ENCODE measurements around the gene ZFHX3. TPM values are rescaled to one million over a fixed set of nuclear protein-coding genes. Genes with fewer than 3 reads are reported as not detected.

ZFHX3 gene
- total and polyA plus RNA-seq, 2 of the 8 experiments (the other 6 are each of a cell fraction or from before 2014, with no cell fraction given) = 0.08 to 0.99 TPM

- H3K27me3 ChIP-seq (replicated peaks in 1 of 4; ENCODE audit: control insufficient read depth in 3 of 4, extremely low read depth in 1 of 4, insufficient read depth in 3 of 4, low read length in 3 of 4) = no peaks in the 10 kb centered on the region
- no peak overlapping the region for H3K14ac ChIP-seq (ENCODE audit: insufficient read length)
- no peaks in the 10 kb centered on the region; a peak in 1 of 7 replicates for H3K4me1 ChIP-seq (replicated peaks in 1 of 4; ENCODE audit: control insufficient read depth in 3 of 4, insufficient read depth in 4 of 4, low read length in 3 of 4)
- H3K4me3 ChIP-seq (ENCODE audit: extremely low read depth in 1 of 4, insufficient read depth in 2 of 4, low read depth in 3 of 4, low read length in 4 of 4) = no peak overlapping the region
- no peaks in the 10 kb centered on the region for H3K79me2 ChIP-seq (ENCODE audit: control insufficient read depth in 1 of 2, insufficient read depth in 2 of 2, low read length in 2 of 2)
- H2AFZ ChIP-seq (ENCODE audit: low read length) = no peak overlapping the region
- TF ChIP-seq EP300 (IDR thresholded peaks at IDR 0.05; ENCODE audit: borderline replicate concordance in 1 of 2, low read depth in 2 of 2, low read length in 2 of 2) (no peak), HDAC6 (IDR thresholded peaks at IDR 0.05; ENCODE audit: low read depth, low read length) (no peak), NRF1 (IDR thresholded peaks at IDR 0.05; ENCODE audit: low read depth, low read length) (no peak), POU5F1 (IDR thresholded peaks at IDR 0.05; ENCODE audit: low read depth, low read length) (no peak), SAP30 (IDR thresholded peaks at IDR 0.05; ENCODE audit: insufficient read depth, insufficient replicate concordance, low read length) (no peak), JUN (IDR thresholded peaks at IDR 0.05; ENCODE audit: low read depth, low read length) (no peak), CHD1 (IDR thresholded peaks at IDR 0.05; ENCODE audit: low read depth, low read length) (no peak), TEAD4 (IDR thresholded peaks at IDR 0.05; ENCODE audit: low read depth, low read length) (no peak), CTBP2 (IDR thresholded peaks at IDR 0.05; ENCODE audit: borderline replicate concordance, insufficient read depth, insufficient read length, low read length) (no peak), CEBPB (IDR thresholded peaks at IDR 0.05; ENCODE audit: low read depth, low read length) (no peak), CREB1 (IDR thresholded peaks at IDR 0.05) (no peak), EGR1 (IDR thresholded peaks at IDR 0.05; ENCODE audit: borderline replicate concordance, low read depth, low read length) (no peak)
- no peak overlapping the region for H3K23ac ChIP-seq (ENCODE audit: insufficient read length)
- H4K91ac ChIP-seq (replicated peaks; ENCODE audit: insufficient read length, low read length) = no peak overlapping the region
- H3K9me3 ChIP-seq (ENCODE audit: insufficient read depth in 2 of 2, low read depth in 1 of 2, low read length in 1 of 2) = no peaks in the 10 kb centered on the region
- no peak overlapping the region for H3K9ac ChIP-seq (replicated peaks in 1 of 4; ENCODE audit: extremely low read depth in 1 of 4, low read depth in 3 of 4, low read length in 3 of 4)
- H3K23me2 ChIP-seq (ENCODE audit: low read depth, low read length) = no peaks in the 10 kb centered on the region
- no peak for DNase-seq (ENCODE audit: low read depth in 1 of 2, low spot score in 2 of 2)
- H3K79me1 ChIP-seq (ENCODE audit: low read depth, low read length) = no peaks in the 10 kb centered on the region
- H2BK20ac ChIP-seq (ENCODE audit: low read length) = no peak overlapping the region
- no peak overlapping the region for H2BK120ac ChIP-seq (replicated peaks; ENCODE audit: low read depth, low read length)
- POLR2A ChIA-PET (ENCODE audit: partially characterized antibody) = interaction anchor here (0.6 kb wide), 1 partner anchor 545 kb away, joined by 3 read pairs; no protein-coding TSS in a partner anchor
- H2BK15ac ChIP-seq (ENCODE audit: low read length) = no peak overlapping the region
- no peak overlapping the region for H2AK5ac ChIP-seq (ENCODE audit: low read depth, low read length)
- H3K18ac ChIP-seq (ENCODE audit: extremely low read depth, low read length) = no peak overlapping the region
- H3K4me2 ChIP-seq (ENCODE audit: insufficient read depth in 1 of 2, low read depth in 2 of 2, low read length in 2 of 2) = no peak overlapping the region
- no peak overlapping the region for H4K8ac ChIP-seq (ENCODE audit: extremely low read depth, insufficient read depth, low read length)
- H4K5ac ChIP-seq (ENCODE audit: insufficient read length, low read depth, low read length) = no peak overlapping the region
- CTCF ChIA-PET (ENCODE audit: partially characterized antibody) = interaction anchor here (0.6 to 4.2 kb wide), 5 partner anchors 37 to 140 kb away, joined by 3 to 14 read pairs (median 3); no protein-coding TSS in a partner anchor
- H3K56ac ChIP-seq (replicated peaks; ENCODE audit: insufficient read length, low read depth, low read length) = no peak overlapping the region
- H3K36me3 ChIP-seq (ENCODE audit: control insufficient read depth in 2 of 4, insufficient read depth in 4 of 4, low read length in 3 of 4) = no peaks in the 10 kb centered on the region
- no peak overlapping the region for H2BK5ac ChIP-seq (ENCODE audit: low read depth, low read length)
- no peaks in the 10 kb centered on the region for H4K20me1 ChIP-seq (replicated peaks in 1 of 2; ENCODE audit: control insufficient read depth in 1 of 2, insufficient read depth in 2 of 2, low read length in 2 of 2)
- H3K4ac ChIP-seq (replicated peaks; ENCODE audit: insufficient read length, low read depth, low read length) = no peak overlapping the region
- H3K27ac ChIP-seq (ENCODE audit: low read depth, low read length) = no peak overlapping the region
- no peak overlapping the region for H2BK12ac ChIP-seq (ENCODE audit: low read depth, low read length)
- no peak for FAIRE-seq
- 89% methylated on average over 37 of the region's 50 CpGs; no CpG with 5 or more reads in 1 of the 2 experiments for WGBS, 2 experiments (ENCODE audit: extremely low coverage in 1 of 2, insufficient coverage in 1 of 2, insufficient read length in 1 of 2, insufficient replicate concordance in 2 of 2, low coverage in 1 of 2, low lambda C conversion rate in 2 of 2, missing lambda C conversion rate in 1 of 2)
Measured at GRCh38 chr16:72957303-72958277, 90.3 kb downstream of the ZFHX3 start.
